ENCODE measurements around the gene S100A8.

Gene S100A8

DNA sequence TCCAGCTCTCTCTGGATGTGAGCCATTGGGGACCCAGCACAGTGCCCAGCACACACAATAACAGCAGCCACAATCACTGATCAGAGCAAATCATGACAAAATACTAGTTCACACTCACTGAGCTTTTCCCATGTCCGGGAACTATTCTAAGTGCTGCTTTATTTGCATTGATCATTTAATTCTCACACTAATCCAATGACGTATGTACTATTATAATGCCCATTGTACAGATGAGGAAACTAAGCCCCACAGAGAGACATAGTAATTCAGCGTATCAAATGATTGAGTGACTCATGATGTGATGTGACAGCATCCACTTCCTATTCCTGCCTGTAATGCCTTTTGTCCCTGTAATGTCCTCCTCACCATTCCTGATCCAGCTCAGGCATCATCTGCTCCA, 1.9 kb upstream of the S100A8 start:
- DNase-seq (ENCODE audit: low read depth in 2 of 2) = no peak

- no peak for DNase-seq (ENCODE audit: low read depth in 2 of 2)
Measured at GRCh38 chr1:153392258-153392657, 1.4 kb upstream of the S100A8 start.

DNA sequence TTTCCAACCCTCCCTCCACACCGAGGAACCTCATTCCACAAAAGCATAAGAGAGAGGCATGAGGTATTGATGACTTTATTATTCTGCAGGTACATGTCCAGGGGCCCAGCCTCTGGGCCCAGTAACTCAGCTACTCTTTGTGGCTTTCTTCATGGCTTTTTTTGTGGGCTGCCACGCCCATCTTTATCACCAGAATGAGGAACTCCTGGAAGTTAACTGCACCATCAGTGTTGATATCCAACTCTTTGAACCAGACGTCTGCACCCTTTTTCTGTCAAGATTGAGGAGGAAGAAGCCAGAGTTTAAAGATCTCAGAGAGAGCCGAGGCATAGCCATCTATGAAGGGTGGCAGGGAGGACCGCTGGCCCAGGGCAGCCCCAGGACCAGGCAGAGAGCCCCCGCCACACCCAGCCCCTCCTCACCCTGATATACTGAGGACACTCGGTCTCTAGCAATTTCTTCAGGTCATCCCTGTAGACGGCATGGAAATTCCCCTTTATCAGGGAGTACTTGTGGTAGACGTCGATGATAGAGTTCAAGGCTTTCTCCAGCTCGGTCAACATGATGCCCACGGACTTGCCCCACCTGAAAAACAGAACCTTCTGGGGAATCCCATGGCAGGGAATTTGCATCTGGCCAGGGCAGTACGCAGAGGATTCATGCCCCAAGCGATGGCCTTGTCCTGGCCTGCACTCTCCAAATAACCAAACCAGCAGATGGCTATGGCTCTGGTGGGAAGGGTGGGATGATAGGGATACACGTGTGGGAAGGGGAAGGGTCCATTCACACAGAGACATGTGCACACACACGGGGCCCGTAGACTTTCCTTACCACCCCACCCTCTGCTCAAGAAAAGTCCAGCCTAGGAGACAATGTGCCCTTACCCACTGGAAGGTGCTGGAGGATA, 647 bp downstream of the S100A8 start:
- no peak for DNase-seq (ENCODE audit: low read depth in 2 of 2)

DNA sequence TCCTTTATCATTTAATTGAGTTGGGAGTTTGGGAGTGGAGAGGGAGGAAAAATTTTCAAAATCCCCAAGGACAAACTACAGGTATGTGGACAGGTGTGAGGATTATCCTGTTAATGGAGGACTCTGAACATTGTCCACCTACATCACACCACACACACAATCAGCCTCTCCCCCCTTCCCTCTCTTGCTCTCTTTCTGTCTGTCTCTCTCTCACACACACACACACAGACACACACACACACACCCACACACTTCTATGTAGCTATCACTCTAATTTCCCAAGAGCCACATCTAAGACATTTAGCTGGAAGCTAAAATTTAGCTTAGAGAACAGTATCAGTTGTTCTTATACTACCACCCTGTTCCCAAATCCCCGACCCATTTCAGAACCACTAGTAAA, 1.5 kb downstream of the S100A8 start:
- DNase-seq (ENCODE audit: low read depth in 2 of 2) = no peak

GRCh38 chr1:153387785-153388184, 3.1 kb downstream of the S100A8 start:
- no peak for DNase-seq (ENCODE audit: low read depth in 2 of 2)

DNA sequence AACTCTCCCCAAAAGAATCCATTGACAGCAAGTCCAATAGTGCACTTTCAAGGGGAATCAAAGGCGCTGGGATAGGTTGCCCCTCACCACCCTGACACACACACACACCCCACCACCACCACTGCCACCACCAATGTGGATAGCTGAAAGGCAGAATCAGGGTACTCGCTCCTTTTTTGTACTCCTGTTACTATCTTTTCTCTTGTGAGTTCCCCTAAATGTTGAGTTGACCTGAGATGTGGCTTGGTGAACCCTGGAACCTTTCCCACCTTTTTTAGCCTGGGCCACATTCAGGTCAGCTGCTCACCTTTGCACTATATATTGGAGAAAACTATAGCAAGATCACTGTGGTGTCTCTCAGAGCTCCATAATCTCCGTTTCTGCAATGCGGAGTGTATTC, 3.9 kb downstream of the S100A8 start:
- no peak for DNase-seq (ENCODE audit: low read depth in 2 of 2)

- no peak for DNase-seq (ENCODE audit: low read depth in 2 of 2)
Measured at GRCh38 chr1:153386500-153386901, 4.4 kb downstream of the S100A8 start.

DNA sequence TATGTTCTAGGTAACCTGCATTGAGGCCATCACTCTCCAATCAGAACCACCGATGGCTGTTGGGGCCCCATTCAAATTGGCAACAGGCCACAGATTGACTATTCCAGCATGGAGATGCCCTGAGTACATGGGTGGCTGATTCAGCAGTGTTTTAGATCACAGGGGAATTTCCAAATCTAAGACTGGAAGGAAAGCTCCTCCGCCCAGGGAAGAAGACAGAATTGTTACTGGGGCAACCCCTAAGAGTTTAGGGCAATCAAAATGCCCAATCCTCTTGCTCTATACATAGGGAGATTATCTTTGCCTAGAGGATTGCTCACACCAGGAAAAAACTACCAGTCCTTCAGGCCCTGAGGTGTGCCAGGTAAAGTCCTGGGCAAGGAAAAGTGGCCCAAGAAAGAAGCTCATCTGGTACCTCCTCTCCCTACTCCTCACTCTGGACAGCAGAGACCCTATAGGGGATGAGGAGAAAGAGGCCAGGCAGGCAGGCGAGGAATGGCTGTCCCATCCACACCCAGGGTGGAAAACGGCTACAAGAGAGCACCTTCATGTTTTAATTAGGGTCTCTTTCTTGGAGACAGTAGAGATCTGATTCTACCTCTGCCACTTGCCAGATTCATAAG, 5.8 kb downstream of the S100A8 start:
- DNase-seq (ENCODE audit: low read depth in 2 of 2) = no peak

DNA sequence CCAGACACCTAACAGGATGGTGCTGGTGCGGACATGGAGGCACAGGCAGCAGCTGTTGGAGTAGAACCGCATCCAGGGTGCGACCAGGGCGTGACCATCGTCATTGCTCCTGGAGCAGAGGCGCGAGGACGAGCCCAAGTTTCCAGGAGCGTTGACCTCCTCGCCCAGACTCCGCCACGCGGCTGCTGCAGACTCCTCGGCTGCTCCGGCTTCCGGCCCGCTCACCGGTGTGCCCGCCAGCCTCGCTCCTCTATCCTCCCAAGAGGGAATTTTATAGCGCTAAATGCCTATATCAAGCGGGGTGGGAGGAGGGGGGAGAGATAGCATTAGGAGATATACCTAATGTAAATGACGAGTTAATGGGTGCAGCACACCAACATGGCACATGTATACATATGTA, 10.2 kb downstream of the S100A8 start:
- DNase-seq (ENCODE audit: low read depth in 2 of 2) = no peak

DNA sequence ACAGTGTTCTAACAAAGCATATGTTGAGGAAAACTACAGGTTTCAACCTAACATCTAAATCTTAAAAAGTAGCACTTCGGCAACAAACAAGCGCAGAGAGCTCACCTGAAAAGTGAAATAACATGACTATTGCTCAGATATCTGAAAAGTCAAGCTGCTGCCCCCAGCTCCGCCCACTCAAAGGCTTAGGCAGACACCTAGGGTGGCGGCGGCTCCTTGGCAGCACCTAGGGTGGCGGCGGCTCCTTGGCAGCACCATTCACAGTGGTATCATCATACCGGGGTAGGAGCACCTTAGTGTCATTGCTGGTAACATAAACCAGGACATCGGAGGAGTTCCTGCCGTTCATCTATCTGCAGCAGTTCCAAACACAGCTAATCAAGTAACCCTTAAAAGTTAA, 11.3 kb downstream of the S100A8 start:
- no peak for DNase-seq (ENCODE audit: low read depth in 2 of 2)

GRCh38 chr1:153375511-153375910, 15.4 kb downstream of the S100A8 start, which contains the start of gene S100A12:
TSS of gene S100A12 (minus strand) at chr1:153375621. CDS start at chr1:153374592, 1,029 bp downstream.
- no peak for DNase-seq (ENCODE audit: low read depth in 2 of 2)

GRCh38 chr1:153374071-153374470, 16.8 kb downstream of the S100A8 start:
- DNase-seq (ENCODE audit: low read depth in 2 of 2) = no peak

GRCh38 chr1:153372571-153372970, 18.3 kb downstream of the S100A8 start:
- no peak for DNase-seq (ENCODE audit: low read depth in 2 of 2)

- DNase-seq (ENCODE audit: low read depth in 2 of 2) = no peak
Measured at GRCh38 chr1:153371231-153371630, 19.6 kb downstream of the S100A8 start.

DNA sequence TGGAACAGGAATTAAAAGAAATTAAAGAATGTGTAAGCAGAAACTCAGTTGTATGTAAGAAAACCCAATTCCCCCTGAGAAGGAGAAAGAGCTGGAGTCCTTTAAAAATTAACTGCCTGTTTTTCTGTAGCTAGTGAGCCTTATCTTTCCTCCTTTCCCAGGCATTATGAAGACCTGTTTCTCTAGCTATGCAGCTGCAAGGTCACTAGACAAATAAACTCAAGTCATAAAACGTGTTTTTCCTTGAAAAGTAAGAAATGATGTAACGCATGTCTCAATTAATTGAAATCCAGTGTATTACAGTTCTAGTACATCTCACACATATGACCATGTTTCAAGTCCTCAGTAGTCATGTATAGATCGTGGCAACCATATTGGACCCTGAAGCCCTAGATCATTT, 20.7 kb downstream of the S100A8 start:
- no peak for DNase-seq (ENCODE audit: low read depth in 2 of 2)

GRCh38 chr1:153368495-153368894, 22.4 kb downstream of the S100A8 start:
- no peak for DNase-seq (ENCODE audit: low read depth in 2 of 2)

GRCh38 chr1:153367090-153367489, 23.8 kb downstream of the S100A8 start:
- no peak for DNase-seq (ENCODE audit: low read depth in 2 of 2)

DNA sequence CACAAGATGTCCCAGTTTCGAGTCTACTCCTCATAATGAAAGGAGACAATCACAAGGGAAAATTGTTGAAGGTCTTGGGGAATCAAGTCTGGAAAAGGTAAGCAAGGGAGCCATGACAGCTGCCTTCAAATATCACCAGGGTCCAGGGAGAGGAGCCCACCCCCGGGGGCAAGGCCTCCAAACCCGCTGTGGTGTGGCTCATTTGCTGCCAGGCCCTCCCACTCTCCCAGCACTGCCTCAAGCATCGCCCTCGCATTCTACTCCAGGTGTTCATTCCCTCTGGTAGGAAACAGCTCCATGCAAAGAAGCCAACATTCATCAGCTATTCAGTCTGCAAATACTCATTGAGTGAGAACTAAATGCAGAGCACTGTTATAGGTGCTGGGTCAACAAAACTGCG, 24.6 kb downstream of the S100A8 start:
- DNase-seq (ENCODE audit: low read depth in 2 of 2) = no peak

- no peak for DNase-seq (ENCODE audit: low read depth in 2 of 2)
Measured at GRCh38 chr1:153365696-153366095, 25.2 kb downstream of the S100A8 start.

GRCh38 chr1:153364766-153365666, 25.9 kb downstream of the S100A8 start:
- DNase-seq (ENCODE audit: low read depth in 2 of 2) = no peak

DNA sequence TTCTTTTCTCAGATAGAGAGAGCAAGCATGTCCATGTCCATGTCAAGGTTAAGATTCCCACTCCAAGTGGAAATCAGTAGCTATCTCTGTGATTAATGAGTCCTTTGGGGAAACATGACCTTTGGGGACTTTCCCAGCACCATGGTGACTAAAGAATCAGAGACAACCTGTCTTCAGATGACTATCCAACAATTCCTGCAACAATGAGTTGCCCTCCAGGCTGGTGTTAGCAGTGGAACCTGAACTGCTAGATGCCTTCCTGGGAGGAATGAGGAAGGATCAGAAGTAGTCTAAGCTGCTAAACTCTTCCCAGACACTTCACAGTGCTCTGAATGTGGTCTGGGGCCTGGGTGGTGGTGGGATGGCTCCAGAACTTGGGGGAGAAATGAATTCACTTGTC, 26.7 kb downstream of the S100A8 start:
- no peak for DNase-seq (ENCODE audit: low read depth in 2 of 2)

GRCh38 chr1:153363641-153364040, 27.2 kb downstream of the S100A8 start:
- no peak for DNase-seq (ENCODE audit: low read depth in 2 of 2)
